Measurements from ENCODE around the gene PTPRC. TPM values are rescaled to one million over a fixed set of nuclear protein-coding genes. Genes with fewer than 3 reads are reported as not detected.

Gene PTPRC
- total RNA-seq, 1 donor from 2014 or later: 35.1 TPM

- DNase-seq (ENCODE audit: low spot score): no peak
These were observed 112.9 kb downstream of the PTPRC start for GRCh38 chr1:198751741-198752140.

- no peak for DNase-seq (ENCODE audit: low spot score)
These were observed 115.8 kb downstream of the PTPRC start for GRCh38 chr1:198754670-198755069.

- DNase-seq (ENCODE audit: low spot score): no peak
These were observed 116.9 kb downstream of the PTPRC start for GRCh38 chr1:198755715-198756114.

- DNase-seq (ENCODE audit: low spot score): no peak
These were observed 117.6 kb downstream of the PTPRC start for GRCh38 chr1:198756470-198756869.

- DNase-seq (ENCODE audit: low spot score): no peak
These were observed 123.2 kb downstream of the PTPRC start for GRCh38 chr1:198761859-198762616.

GRCh38 chr1:198763298-198763714, 124.5 kb downstream of the PTPRC start:
- DNase-seq (ENCODE audit: low spot score): no peak

GRCh38 chr1:198764748-198765147, 125.9 kb downstream of the PTPRC start:
- DNase-seq (ENCODE audit: low spot score): no peak

- DNase-seq (ENCODE audit: low spot score): no peak
These were observed 126.6 kb downstream of the PTPRC start for GRCh38 chr1:198765416-198765815.

GRCh38 chr1:198771563-198772153, 132.8 kb downstream of the PTPRC start:
- DNase-seq (ENCODE audit: low spot score): no peak

- no peak for DNase-seq (ENCODE audit: low spot score)
These were observed 133.8 kb downstream of the PTPRC start for GRCh38 chr1:198772626-198773025.

GRCh38 chr1:198773030-198773429, 134.2 kb downstream of the PTPRC start:
- no peak for DNase-seq (ENCODE audit: low spot score)

GRCh38 chr1:198773523-198773922, 134.7 kb downstream of the PTPRC start:
- DNase-seq (ENCODE audit: low spot score): no peak

GRCh38 chr1:198774421-198774820, 135.6 kb downstream of the PTPRC start:
- DNase-seq (ENCODE audit: low spot score): no peak

- no peak for DNase-seq (ENCODE audit: low spot score)
These were observed 136.8 kb downstream of the PTPRC start for GRCh38 chr1:198775606-198776005.

GRCh38 chr1:198776602-198777029, 137.8 kb downstream of the PTPRC start:
- DNase-seq (ENCODE audit: low spot score): no peak

GRCh38 chr1:198778049-198778448, 139.2 kb downstream of the PTPRC start:
- no peak for DNase-seq (ENCODE audit: low spot score)

- DNase-seq (ENCODE audit: low spot score): no peak
These were observed 141.5 kb downstream of the PTPRC start for GRCh38 chr1:198780376-198780775.

GRCh38 chr1:198788561-198789064, 149.8 kb downstream of the PTPRC start:
- no peak for DNase-seq (ENCODE audit: low spot score)

GRCh38 chr1:198793714-198794113, 154.9 kb downstream of the PTPRC start:
- DNase-seq (ENCODE audit: low spot score): no peak

GRCh38 chr1:198794498-198794897, 155.7 kb downstream of the PTPRC start:
- no peak for DNase-seq (ENCODE audit: low spot score)

- no peak for DNase-seq (ENCODE audit: low spot score)
These were observed 158.8 kb downstream of the PTPRC start for GRCh38 chr1:198797656-198798055.

GRCh38 chr1:198798923-198799386, 160.1 kb downstream of the PTPRC start:
- DNase-seq (ENCODE audit: low spot score): no peak

- DNase-seq (ENCODE audit: low spot score): no peak
These were observed 166.8 kb downstream of the PTPRC start for GRCh38 chr1:198805498-198806151.
